Hepatocyte (in vitro differentiated cells): ENCODE data around the gene IQGAP2. TPM values are rescaled to one million over a fixed set of nuclear protein-coding genes. Genes with fewer than 3 reads are reported as not detected.

Experiments
- DNase-seq: peaks from one replicate; pipeline ENCODE4 v3.0.0-alpha.2; 2016; ENCODE audit warnings: low spot score
- H2AFZ ChIP-seq: fragments of 200-600 bp; sonication (generic); 2 replicates; pipeline ENCODE4 v1.6.0; 2016; ENCODE audit warnings: antibody characterized with exemption, mild to moderate bottlenecking
- H3K27ac ChIP-seq: fragments of 200-600 bp; sonication (generic); 2 replicates; pipeline ENCODE4 v1.5.1; 2016; ENCODE audit warnings: mild to moderate bottlenecking
- H3K27me3 ChIP-seq: fragments of 200-600 bp; sonication (generic); 2 replicates; pipeline ENCODE4 v1.6.1; 2016
- H3K36me3 ChIP-seq: fragments of 200-600 bp; sonication (generic); replicated peaks from 2 replicates; pipeline ENCODE4 v1.5.1; 2016; ENCODE audit warnings: low read depth; ENCODE audit not compliant: insufficient read depth
- H3K4me1 ChIP-seq: fragments of 200-600 bp; sonication (generic); 2 replicates; pipeline ENCODE4 v1.5.1; 2016; ENCODE audit warnings: mild to moderate bottlenecking, moderate library complexity; ENCODE audit not compliant: insufficient read depth
- H3K4me2 ChIP-seq: fragments of 200-600 bp; sonication (generic); 2 replicates; pipeline ENCODE4 v1.6.0; 2016
- H3K4me3 ChIP-seq: fragments of 200-600 bp; sonication (generic); 2 replicates; pipeline ENCODE4 v1.5.1; 2016; ENCODE audit warnings: mild to moderate bottlenecking
- H3K79me2 ChIP-seq: fragments of 200-600 bp; sonication (generic); 2 replicates; pipeline ENCODE4 v1.6.0; 2017; ENCODE audit warnings: mild to moderate bottlenecking
- H3K9me2 ChIP-seq: fragments of 200-600 bp; sonication (generic); replicated peaks from 2 replicates; pipeline ENCODE4 v1.6.0; 2017; ENCODE audit warnings: mild to moderate bottlenecking; ENCODE audit not compliant: insufficient read depth
- H3K9me3 ChIP-seq: fragments of 200-600 bp; sonication (generic); 2 replicates; pipeline ENCODE4 v1.5.1; 2016; ENCODE audit warnings: low read depth, mild to moderate bottlenecking
- H4K20me1 ChIP-seq: fragments of 200-600 bp; sonication (generic); 2 replicates; pipeline ENCODE4 v1.6.0; 2016; ENCODE audit warnings: mild to moderate bottlenecking; ENCODE audit not compliant: insufficient read depth, poor library complexity, severe bottlenecking
- CTCF ChIP-seq: fragments of 200-600 bp; sonication (generic); IDR thresholded peaks from 2 replicates; pipeline ENCODE4 v1.5.1; 2016; ENCODE audit warnings: antibody characterized with exemption, mild to moderate bottlenecking; ENCODE audit not compliant: poor library complexity
- EZH2 ChIP-seq: fragments of 200-600 bp; sonication (generic); IDR thresholded peaks from 2 replicates; pipeline ENCODE4 v1.6.1; 2016; ENCODE audit warnings: antibody characterized with exemption, mild to moderate bottlenecking, borderline replicate concordance
- EZH2phosphoT487 ChIP-seq: fragments of 200-600 bp; sonication (generic); IDR thresholded peaks from one replicate; pipeline ENCODE4 v1.6.1; 2018; ENCODE audit warnings: antibody characterized with exemption, mild to moderate bottlenecking, low read depth, moderate library complexity; ENCODE audit not compliant: unreplicated experiment, severe bottlenecking
- WGBS: methylation state at CpG from one replicate; pipeline ENCODE4 v1.1.6; 2016; ENCODE audit warnings: low lambda C conversion rate; ENCODE audit errors: missing lambda C conversion rate; 5-methylcytosine and 5-hydroxymethylcytosine counted together
- polyA plus RNA-seq: library from polyadenylated mRNA; unstranded; fragments of >200 nt; fragmentation: Nextera tagmentation; extraction: Ambion mirVana; gene quantifications from 2 replicates; pipeline ENCODE4 v1.2.1, GENCODE V29; 2016
- total RNA-seq: library from RNA; depleted of rRNA; stranded (reverse); fragments of >200 nt; gene quantifications from 2 replicates; pipeline ENCODE4 v1.2.3, GENCODE V29; 2014

Gene IQGAP2
- total and polyA plus RNA-seq, 2 experiments from 2014 or later = 37.2 to 78.9 TPM

GRCh38 chr5:76500633-76501393, 97.7 kb downstream of the IQGAP2 start:
- TF ChIP-seq EZH2phosphoT487 (no peak), CTCF (no peak), EZH2 (no peak)
- no peaks in the 10 kb centered on the region for H3K4me1 ChIP-seq
- WGBS = 60% methylated on average over 5 of the region's 5 CpGs

GRCh38 chr5:76503929-76504328, 100.8 kb downstream of the IQGAP2 start:
- Histone ChIP-seq H3K4me3 (no peak overlapping the region), H3K27ac (no peak overlapping the region), H2AFZ (no peak overlapping the region), H3K27me3 (no peaks in the 10 kb centered on the region), H3K9me2 (no peaks in the 10 kb centered on the region), H3K9me3 (no peaks in the 10 kb centered on the region), H3K79me2 (peaks cover 4% of the 10 kb centered on the region), H4K20me1 (no peaks in the 10 kb centered on the region), H3K36me3 (no peaks in the 10 kb centered on the region), H3K4me1 (no peaks in the 10 kb centered on the region), H3K4me2 (no peak overlapping the region)
- WGBS = 90% methylated on average over 4 of the region's 4 CpGs
- TF ChIP-seq CTCF (no peak), EZH2 (no peak), EZH2phosphoT487 (no peak)
- no peak for DNase-seq

More at GRCh38 chr5:76500633-76501393, 97.7 kb downstream of the IQGAP2 start:
- no peaks in the 10 kb centered on the region for H3K9me2 ChIP-seq
- H3K4me3 ChIP-seq = no peak overlapping the region
- H3K27me3 ChIP-seq = no peaks in the 10 kb centered on the region
- H3K4me2 ChIP-seq = no peak overlapping the region
- H2AFZ ChIP-seq = no peak overlapping the region
- no peaks in the 10 kb centered on the region for H3K36me3 ChIP-seq
- no peaks in the 10 kb centered on the region for H3K9me3 ChIP-seq
- no peaks in the 10 kb centered on the region for H4K20me1 ChIP-seq
- H3K79me2 ChIP-seq = peaks cover 4% of the 10 kb centered on the region
- DNase-seq = no peak
- no peak overlapping the region for H3K27ac ChIP-seq

- H3K9me3 ChIP-seq = no peaks in the 10 kb centered on the region
- TF ChIP-seq CTCF = no peak
- TF ChIP-seq EZH2 = no peak
- no peak for TF ChIP-seq EZH2phosphoT487
- no peak overlapping the region for H3K4me2 ChIP-seq
- DNase-seq = no peak
- no peaks in the 10 kb centered on the region for H4K20me1 ChIP-seq
- 93% methylated on average over 4 of the region's 4 CpGs for WGBS
- no peak overlapping the region for H2AFZ ChIP-seq
- no peaks in the 10 kb centered on the region for H3K4me1 ChIP-seq
- H3K27me3 ChIP-seq = no peaks in the 10 kb centered on the region
- H3K36me3 ChIP-seq = no peaks in the 10 kb centered on the region
- no peaks in the 10 kb centered on the region for H3K9me2 ChIP-seq
- H3K27ac ChIP-seq = no peak overlapping the region
- H3K79me2 ChIP-seq = peaks cover 4% of the 10 kb centered on the region
- no peak overlapping the region for H3K4me3 ChIP-seq
These were observed 101.9 kb downstream of the IQGAP2 start for GRCh38 chr5:76504901-76505564.
